WTC11 (cell line): ENCODE measurements around the gene DUSP9.

Source experiments
- CTCF ChIP-seq: fragments of 200-600 bp; IDR thresholded peaks from 2 replicates; pipeline ENCODE4 v1.8.0; 2022; ENCODE audit warnings: antibody characterized with exemption
- TF ChIP-seq, protein P1 (sequence below): sonication (generic); formaldehyde crosslinking; IDR thresholded peaks from 2 replicates; pipeline ENCODE4 v1.8.1; 2022; ENCODE audit warnings: missing genetic modification reagents, borderline replicate concordance

DNA sequence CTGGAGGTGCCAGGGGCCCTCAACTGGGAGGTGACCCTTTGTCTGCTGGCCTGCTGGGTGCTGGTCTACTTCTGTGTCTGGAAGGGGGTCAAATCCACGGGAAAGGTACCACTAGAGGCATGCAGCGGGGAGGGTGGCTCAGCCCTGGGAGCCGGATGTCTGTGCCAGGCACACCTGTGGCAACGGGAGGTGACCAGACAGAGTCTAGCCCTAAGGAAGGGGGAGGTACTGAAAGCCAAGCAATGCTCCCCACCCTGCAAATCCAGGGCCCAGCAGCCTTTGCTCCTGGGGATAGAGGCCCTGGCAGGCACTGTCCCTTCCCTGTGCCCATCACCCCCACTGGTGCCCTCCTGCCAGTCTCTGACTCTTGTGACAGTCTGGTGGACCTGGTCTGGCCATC, 45.0 kb downstream of the DUSP9 start:
- TF ChIP-seq, protein P1, sequence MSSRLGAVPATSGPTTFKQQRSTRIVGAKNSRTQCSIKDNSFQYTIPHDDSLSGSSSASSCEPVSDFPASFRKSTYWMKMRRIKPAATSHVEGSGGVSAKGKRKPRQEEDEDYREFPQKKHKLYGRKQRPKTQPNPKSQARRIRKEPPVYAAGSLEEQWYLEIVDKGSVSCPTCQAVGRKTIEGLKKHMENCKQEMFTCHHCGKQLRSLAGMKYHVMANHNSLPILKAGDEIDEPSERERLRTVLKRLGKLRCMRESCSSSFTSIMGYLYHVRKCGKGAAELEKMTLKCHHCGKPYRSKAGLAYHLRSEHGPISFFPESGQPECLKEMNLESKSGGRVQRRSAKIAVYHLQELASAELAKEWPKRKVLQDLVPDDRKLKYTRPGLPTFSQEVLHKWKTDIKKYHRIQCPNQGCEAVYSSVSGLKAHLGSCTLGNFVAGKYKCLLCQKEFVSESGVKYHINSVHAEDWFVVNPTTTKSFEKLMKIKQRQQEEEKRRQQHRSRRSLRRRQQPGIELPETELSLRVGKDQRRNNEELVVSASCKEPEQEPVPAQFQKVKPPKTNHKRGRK (CRISPR knock-in tag), result no peak
- TF ChIP-seq CTCF, result no peak
